HG03521 (cell line): ENCODE measurements around the gene NCOA1.
"Not testable (repeated sequence)": the region's sequence is repeated elsewhere in the genome, so short reads cannot be mapped to it uniquely, and the experiment has no call there.

Source experiments
- ATAC-seq: cut with Tn5 transposase; IDR thresholded peaks from one replicate; pipeline ENCODE4 v1.9.1; 2021; ENCODE audit warnings: mild to moderate bottlenecking, moderate library complexity; ENCODE audit not compliant: unreplicated experiment

NCOA1 gene

DNA sequence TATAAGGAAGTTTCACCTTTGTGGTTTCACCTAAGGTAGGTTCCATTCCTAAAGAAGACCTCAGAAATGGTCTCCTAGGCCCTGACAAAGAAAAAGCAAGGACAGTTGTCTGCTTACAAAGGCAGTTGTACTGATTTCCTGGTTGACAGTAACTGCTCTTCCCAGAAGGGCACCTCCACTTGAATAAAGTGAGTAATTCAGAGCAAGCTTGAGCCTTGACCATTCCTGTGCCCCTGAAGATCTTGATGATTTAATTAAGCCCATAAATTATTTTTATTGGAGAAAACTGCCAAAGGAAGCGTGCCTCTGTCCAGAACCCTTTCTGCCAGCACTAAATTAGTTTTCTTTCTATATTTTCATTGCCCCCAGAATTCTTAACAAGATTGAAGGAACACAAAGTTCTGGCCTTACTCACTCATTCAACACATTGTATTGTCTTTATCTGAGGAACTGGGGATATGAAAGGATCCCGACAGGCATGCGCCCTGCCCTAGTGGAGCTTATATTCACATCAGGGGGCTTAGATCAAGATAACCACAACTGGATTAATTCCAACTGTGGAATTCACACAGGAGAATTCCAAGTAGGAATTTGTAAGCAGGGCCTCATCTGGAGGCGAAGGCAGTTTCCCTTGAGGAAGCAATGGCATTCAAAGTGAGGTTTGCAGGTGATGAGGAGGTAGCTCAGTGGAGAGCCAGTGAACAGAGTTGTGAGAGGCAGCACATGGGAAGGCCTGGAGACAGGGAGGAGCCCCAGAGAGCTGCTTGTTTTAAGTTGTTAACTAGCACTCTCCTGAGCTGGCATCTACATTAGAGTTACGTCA is 280.9 kb downstream of the NCOA1 start:
- no peak for ATAC-seq

DNA sequence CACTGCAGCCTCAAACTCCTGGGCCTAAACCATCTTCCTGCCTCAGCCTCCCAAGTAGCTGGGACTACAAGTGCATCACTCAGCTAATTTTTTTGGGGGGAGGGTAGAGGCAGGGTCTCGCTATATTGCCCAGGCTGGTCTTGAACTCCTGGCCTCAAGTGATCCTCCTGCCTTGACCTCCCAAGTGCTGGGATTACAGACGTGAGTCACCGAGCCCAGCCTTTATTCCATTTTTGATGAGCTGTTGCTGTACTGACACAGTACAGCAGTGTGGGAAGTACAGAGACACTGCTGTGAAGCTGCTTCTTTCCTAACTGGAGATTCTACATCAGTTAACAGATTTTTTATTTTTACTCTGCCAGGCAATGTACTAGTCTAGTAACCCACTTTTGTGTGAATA is 283.3 kb downstream of the NCOA1 start:
- no peak for ATAC-seq

DNA sequence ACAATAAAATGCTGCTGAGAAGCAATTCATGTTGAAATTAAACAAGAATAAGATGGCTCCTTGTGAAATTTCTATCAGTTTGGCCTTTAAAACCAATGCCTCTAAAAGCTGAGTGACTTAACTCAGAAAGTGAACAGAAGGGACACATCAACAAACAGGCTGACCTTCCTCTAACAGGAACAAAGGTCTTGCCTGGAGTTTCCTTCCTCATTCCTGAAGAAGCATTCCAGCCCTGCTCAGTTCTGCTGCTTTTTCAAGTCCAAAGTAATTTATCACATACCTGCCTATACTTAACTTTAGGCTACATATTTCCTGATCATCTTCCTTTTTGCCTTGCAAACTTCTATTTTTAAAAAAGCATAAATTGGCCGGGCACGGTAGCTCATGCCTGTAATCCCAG is 288.1 kb downstream of the NCOA1 start:
- no peak for ATAC-seq

DNA sequence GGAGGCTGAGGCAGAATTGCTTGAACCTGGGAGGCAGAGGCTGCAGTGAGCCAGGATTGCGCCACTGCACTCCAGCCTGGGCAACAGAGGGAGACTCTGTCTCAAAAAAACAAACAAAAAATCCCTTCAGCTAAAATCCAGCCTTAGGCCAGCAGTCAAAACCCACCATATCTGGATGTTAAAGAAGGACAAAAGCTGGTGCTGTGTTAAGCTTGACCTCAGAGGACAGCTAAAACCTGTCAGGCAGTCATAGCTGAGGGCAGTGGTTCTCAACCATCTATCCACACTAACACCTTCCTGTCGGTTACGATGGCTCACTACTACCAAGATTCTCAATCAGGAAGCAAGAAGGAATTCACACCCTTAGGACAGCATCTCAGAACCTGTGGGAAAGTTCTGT is 292.6 kb downstream of the NCOA1 start:
- no peak for ATAC-seq

DNA sequence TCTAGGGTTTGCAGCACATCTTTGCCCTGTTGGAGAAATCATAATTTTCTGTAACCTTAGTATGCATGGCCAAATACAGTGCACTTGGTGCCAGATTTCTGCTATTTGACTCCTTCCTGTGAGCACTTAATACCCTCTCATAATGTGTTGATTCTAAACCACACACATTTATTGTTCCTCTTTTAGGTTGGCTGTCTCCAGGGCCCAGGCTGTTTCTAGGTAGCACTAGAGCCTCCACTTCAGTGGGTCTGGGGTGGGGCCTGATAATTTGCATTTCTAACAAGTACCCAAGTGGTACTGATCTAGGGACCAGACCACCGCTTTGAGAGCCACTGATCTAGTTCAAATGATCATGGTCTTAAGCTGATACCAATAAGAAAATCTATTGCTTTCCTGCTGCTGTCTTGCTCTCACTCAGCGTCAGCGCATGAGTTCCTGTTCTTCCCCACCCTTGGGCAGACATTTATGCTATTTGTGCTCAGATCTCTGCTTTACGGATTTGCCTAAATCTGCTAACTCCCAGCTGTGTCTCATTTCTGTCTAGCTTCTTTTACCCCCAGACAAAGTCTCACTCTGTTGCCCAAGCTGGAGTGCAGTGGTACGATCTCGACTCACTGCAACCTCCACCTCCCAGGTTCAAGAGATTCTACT is 294.7 kb downstream of the NCOA1 start:
- ATAC-seq = peak; percentile 78

DNA sequence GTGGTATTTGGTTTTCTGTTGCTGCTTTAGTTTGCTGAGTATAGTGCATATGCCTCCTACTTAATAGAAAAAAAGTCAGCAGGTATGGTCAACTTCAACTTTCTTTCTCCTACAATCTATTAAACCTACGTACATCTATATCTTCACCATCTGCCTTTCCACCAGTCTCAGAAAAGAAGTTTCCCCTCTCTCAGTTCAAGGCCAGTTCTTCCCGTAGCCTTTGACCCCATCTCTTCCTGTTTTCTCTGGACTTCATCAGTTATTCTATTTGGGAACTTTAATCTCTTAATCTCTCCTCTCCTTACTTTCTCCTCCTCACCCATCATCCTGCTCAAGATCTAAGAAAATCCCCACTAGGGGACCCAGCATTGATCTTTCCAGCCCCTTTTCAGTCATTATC is 296.5 kb downstream of the NCOA1 start:
- no peak for ATAC-seq

DNA sequence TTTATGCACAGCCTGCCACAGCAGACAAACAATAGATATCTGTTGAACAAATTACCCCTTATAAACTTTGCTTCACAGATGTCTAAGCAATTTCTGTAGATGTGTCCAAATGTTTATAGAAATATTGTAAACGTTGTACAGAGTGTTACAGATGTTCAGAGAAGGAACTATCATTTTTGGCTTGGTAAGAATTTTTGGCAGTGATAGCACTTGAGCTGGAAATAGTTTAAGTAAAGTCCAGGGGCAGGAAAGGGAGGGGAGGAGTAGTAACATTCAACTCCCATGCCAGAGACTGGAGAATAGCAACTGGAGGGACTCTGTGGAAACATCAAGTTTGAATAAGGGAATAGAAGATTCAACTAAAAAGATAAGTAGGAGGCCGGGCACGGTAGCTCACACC is 297.8 kb downstream of the NCOA1 start:
- no peak for ATAC-seq

DNA sequence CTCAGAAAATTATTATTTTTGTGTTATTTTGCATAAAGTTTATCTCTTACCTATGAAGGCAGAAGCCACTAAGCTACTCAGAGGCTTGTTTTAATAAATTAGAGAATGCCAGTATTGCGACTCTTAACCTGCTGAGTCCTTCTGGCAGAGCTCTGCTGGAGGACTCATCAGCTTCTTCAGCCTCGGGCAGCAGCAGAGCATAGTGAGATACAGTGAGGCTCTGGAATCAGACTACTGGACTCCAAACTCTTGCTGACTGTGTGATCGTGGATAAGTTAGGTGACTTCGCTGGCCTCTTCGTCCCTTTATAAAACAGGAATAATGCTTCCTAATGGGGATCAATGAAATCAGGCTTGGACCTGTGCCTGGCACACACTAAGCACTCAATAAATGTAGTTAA is 300.4 kb downstream of the NCOA1 start:
- no peak for ATAC-seq

DNA sequence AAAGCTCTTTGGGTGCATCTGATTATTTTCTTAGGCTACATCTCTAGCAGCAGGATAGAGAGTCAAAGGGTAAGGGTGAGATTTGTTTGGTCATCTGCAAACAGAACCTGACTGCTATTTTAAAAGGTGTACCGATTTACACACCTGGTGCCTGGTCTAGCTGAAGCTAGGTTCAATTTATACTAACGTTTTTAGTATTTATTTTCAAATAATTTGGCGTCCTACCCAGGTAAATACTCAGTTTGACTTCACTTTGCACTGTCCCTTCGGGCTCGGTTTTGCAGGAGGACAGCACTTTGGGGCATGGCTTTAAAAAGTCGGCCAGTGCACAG is 301.5 kb downstream of the NCOA1 start:
- no peak for ATAC-seq

DNA sequence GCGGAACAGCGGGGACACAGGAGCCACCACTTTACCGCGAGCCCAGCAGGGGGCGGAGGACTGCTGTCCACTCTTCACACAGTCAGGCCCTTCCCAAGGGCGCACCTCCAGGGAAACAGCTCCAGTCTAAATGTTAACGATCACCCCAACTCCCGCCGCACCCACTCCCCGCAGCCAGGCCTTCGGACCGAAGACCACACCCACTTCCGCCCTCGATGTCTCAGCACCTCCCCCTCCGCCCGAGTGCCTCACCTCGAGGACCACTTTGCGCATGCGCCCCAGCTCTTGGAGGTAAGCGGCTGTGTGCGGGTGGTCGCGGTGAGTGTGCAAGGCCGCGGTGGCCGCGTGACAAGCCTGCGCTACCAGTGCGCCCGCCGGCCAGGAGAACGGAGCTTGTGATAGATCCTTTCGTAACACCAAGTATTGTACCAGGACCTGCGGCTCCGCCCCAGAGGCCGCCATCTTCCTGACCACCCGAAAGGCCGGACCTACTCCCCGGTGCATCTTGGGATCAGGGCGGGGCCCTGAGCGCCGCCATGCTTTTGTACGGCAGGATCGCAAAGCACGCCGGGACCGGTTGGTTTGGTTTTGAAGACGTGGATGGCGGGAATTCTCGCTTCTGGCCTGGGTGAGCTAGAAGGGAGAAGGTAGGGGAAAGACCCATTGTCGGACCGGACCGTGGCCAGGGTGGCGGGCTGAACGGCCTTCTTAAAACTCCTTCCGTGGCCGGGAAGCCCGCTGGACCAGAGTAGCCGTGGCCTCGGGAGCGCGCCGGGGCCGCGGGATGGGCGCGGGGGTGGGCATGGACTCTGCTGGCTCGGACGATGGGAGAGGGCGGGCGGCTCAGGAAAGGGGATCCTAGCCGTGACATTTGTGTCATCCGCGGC is 302.1 kb downstream of the NCOA1 start, which contains the start of the genes CENPO and PTRHD1:
CENPO (plus strand) TSS at position 552 of the 887 bp plus-strand sequence. CDS start 495 bp downstream, outside the sequence.
PTRHD1 (minus strand) TSS at position 518 of the 887 bp plus-strand sequence; CDS start at position 504, 14 bp downstream.
- ATAC-seq = peak; percentile 89

DNA sequence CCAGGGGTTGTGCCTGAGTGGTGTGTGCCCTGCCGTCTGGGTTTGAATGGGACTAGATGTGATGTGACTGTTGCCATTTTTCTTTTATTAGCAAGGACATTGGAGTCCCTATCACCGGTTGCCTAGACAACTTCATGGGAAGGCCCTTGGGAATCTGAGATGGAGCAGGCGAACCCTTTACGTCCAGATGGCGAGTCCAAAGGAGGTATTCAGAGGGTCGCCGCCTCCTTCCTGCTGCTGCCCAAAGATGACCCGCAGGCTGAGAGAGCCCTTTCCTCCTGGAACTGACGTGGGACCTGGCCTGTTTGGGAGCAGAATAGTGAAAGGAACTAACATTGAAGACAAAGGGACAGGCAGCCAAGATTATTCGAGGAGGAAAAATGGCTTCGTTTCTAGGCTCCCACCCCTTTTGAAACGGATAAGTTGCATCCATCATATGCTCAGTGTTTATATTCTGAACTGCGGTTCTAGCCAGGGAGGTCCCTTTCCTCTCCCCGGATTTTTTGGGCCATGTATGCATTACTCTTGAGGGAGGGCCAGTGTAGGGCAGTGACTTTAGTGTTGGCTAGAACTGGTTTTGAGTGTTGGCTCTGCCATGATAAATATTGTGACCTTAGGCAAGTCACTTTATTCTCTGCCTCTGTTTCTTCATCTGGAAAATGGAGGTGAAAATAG is 302.8 kb downstream of the NCOA1 start:
- ATAC-seq = no peak

DNA sequence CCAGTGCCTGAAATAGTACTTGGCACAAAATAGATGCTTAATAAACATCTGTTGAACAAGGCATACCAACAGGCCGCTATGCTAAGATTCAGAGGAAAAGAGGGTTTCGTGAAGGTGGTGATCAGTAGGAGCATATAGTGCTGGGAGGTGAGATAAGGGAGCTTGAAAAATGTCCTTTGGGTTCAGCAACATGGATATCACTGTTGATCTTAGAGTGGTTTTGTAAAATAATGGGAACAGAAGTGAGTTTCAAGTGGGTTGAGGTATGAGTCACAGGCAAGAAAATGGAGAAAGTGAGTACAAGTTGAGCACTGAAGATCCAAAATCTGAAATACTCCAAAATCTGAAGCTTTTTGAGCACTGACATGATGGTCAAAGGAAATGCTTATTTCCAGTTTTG is 306.6 kb downstream of the NCOA1 start:
- ATAC-seq = no peak

DNA sequence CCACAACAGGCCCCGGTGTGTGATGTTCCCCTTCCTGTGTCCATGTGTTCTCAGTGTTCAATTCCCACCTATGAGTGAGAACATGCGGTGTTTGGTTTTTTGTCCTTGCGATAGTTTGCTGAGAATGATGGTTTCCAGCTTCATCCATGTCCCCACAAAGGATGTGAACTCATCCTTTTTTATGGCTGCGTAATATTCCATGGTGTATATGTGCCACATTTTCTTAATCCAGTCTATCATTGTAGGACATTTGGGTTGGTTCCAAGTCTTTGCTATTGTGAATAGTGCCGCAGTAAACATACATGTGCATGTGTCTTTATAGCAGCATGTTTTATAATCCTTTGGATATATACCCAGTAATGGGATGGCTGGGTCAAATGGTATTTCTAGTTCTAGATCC is 309.4 kb downstream of the NCOA1 start:
- ATAC-seq = not testable (repeated sequence)

DNA sequence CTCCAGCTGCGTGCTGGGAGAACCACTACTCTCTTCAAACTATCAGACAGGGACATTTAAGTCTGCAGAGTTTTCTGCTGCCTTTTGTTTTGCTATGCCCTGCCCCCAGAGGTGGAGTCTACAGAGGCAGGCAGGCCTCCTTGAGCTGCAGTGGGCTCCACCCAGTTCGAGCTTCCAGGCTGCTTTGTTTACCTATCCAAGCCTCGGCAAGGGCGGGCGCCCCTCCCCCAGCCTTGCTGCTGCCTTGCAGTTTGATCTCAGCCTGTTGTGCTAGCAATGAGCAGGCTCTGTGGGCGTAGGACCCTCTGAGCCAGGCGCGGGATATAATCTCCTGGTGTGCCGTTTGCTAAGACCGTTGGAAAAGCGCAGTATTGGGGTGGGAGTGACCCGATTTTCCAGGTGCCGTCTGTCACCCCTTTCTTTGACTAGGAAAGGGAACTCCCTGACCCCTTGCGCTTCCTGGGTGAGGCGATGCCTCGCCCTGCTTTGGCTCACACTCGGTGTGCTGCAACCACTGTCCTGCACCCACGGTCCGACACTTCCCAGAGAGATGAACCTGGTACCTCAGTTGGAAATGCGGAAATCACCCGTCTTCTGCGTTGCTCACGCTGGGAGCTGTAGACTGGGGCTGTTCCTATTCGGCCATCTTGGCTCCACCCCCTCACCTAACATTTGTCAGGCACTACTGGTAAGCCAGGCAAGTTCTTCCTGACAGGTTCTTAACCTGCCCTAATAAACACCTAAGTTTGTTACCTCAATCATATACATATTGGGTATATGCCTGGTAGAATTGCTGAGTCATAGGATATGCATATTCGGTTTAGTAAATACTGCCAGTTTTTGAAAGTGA is 315.0 kb downstream of the NCOA1 start:
- ATAC-seq = not testable (repeated sequence)

DNA sequence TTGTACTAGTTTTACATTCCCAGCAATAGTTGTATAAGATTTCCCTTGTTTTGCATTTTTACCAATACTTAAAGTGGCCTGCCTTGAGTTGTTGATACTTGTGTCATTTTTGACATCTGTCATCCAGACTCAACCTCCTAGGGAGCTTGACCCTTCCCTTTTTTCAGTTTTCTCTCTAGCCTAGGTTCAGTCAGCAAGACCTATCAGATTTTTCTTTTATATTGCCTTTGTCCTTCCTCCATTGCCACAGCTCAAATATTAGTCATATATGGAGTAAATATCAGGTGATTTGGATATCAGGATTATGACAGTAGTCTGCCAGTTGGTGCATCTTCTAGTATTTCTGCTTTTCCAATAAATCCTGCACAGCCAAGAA is 315.6 kb downstream of the NCOA1 start:
- no peak for ATAC-seq

DNA sequence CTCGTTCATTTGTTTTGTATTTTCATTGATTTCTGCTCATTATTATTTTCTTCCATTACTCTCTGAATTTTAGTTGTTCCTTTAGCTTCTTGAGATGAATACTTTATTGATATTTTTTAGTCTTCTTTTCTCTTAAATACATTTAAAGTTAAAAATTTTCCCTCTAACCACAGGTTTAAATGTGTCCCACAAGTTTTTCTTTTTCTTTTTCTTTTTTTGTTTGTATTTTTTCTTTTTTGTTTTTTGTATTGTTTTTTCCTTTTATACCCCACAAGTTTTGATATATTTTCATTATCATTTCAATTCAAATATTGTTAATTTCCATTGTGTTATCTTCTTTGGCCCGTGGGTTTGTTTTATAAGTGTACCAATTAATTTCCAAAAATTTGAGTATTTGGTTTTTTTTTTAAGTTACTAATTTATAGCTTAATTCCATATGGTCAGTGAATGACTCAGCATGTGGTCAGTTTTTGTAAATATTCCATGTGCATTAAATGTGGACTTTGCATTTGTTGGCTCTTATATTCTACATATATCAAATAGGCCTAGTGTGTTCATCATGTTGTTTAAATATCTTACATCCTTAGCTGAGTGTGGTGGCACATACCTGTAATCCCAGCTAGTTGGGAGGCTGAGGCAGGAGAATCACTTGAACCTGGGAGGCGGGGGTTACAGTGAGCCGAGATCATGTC is 318.4 kb downstream of the NCOA1 start:
- no peak for ATAC-seq

DNA sequence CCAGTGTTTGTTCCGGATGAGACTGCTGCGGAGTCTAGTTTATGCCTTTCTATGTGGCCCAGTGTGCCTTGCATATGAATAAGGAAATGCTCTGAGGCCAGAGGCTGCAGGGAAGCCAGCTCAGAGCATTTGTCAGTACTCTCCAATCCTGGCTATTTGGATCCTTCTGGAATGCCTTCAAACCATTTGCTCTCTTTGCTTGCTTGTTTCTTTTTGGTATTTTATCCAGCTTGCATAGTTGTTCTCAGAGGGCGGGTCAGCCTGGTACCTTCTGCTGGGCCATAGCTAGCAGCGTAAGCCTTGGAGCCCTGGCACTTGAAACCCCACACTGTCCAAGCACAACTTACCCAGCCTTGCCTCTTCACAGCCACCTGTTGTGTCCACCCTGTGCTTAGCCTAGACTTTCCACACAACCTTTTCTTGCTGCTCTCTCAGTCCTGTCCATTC is 322.7 kb downstream of the NCOA1 start:
- no peak for ATAC-seq

DNA sequence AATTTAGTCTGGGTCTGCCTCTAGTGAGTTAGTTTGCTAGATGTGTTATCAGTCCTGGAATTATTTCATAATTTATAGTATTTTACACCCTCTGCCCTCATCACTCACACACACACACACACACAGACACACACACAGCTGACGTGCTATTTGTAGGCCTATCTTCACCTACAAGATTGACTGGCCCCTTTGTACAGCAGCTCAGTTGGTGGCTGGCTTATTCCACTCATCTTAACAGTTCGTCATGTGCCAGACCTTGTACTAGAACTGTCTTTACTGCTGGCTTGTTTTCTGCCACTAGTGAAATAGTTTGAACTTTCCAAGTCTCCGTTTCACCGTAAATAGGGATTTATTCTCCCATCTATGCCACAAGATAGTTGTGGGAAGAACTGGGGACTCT is 323.5 kb downstream of the NCOA1 start:
- ATAC-seq = no peak

DNA sequence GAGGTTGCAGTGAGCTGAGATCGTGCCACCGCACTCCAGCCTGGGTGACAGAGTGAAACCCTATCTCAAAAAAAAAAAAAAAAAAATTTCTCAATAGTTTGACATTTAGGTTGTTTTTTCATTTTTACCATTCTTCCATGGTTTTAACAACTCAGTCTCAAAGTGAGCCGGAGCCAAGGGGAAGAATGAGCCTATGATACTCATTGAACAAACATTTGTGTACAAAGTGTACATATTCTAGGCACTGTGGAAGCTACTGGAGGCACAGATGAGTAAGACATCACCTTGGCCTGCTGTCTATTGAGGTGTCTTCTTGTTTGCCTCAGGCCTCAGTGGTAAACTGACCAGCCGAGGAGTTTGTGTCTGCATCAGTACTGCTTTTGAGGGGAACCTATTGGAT is 324.1 kb downstream of the NCOA1 start:
- ATAC-seq = no peak
